ENCODE results near the gene CAMTA1.

DNA sequence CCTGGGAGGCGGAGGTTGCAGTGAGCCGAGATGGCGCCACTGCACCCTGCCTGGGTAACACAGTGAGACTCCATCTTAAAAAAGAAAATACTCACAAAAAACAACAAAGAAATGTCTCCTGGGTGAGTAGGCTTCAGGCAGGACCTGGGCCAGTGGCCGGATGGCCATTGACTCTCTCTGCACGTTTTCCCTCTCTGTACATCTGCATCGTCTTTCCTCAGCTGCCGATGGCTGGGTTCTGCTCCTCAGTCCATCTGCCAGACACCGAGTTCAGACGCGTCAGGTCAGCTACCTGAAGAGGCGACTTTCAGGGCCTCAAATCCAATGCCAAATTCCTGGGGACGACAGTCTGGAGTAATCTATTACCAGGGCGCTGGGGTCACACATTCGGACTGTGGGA is 199.3 kb downstream of the CAMTA1 start:
- TF ChIP-seq SMC3 (conservative IDR thresholded peaks at IDR 0.05; ENCODE audit: insufficient read depth, low read depth, low read length) (no peak), SMAD4 (CRISPR knock-in tag; conservative IDR thresholded peaks at IDR 0.05) (no peak), ZNF695 (CRISPR knock-in tag; IDR thresholded peaks at IDR 0.05) (no peak), NELFE (IDR thresholded peaks at IDR 0.05; ENCODE audit: insufficient read depth, insufficient read length) (no peak), ESRRA (IDR thresholded peaks at IDR 0.05; ENCODE audit: borderline replicate concordance, low read depth) (no peak), ELF4 (CRISPR knock-in tag; IDR thresholded peaks at IDR 0.05) (no peak), FOXJ3 (CRISPR knock-in tag; IDR thresholded peaks at IDR 0.05) (no peak), PYGO2 (tag; IDR thresholded peaks at IDR 0.05) (no peak), MTF1 (CRISPR knock-in tag; IDR thresholded peaks at IDR 0.05; ENCODE audit: borderline replicate concordance) (no peak), GABPA (tag; conservative IDR thresholded peaks at IDR 0.05; ENCODE audit: low read depth) (no peak)
- TF ChIP-seq, protein P1, sequence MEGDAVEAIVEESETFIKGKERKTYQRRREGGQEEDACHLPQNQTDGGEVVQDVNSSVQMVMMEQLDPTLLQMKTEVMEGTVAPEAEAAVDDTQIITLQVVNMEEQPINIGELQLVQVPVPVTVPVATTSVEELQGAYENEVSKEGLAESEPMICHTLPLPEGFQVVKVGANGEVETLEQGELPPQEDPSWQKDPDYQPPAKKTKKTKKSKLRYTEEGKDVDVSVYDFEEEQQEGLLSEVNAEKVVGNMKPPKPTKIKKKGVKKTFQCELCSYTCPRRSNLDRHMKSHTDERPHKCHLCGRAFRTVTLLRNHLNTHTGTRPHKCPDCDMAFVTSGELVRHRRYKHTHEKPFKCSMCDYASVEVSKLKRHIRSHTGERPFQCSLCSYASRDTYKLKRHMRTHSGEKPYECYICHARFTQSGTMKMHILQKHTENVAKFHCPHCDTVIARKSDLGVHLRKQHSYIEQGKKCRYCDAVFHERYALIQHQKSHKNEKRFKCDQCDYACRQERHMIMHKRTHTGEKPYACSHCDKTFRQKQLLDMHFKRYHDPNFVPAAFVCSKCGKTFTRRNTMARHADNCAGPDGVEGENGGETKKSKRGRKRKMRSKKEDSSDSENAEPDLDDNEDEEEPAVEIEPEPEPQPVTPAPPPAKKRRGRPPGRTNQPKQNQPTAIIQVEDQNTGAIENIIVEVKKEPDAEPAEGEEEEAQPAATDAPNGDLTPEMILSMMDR (IDR thresholded peaks at IDR 0.05 in 2 of 3, conservative IDR thresholded peaks at IDR 0.05 in 1 of 3; ENCODE audit: insufficient read depth in 2 of 3, low read depth in 1 of 3, low read length in 3 of 3), result no peak
- TF ChIP-seq, protein P2, sequence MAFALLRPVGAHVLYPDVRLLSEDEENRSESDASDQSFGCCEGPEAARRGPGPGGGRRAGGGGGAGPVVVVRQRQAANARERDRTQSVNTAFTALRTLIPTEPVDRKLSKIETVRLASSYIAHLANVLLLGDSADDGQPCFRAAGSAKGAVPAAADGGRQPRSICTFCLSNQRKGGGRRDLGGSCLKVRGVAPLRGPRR (CRISPR knock-in tag; IDR thresholded peaks at IDR 0.05), result no peak
